Keratinocyte (primary cell): Measurements from ENCODE around the gene ITGA7. TPM values are rescaled to one million over a fixed set of nuclear protein-coding genes. Genes with fewer than 3 reads are reported as not detected.
A peak's percentile ranks its signal among the peaks of the same experiment; 100 is the strongest.

Experiments
- DNase-seq: peaks from one replicate; pipeline ENCODE4 v3.0.0-alpha.2; 2011; ENCODE audit warnings: low read depth, missing footprints, low spot score
- FAIRE-seq: peaks from 2 replicates; lab custom pipeline; 2011; peaks lifted over from hg19 to GRCh38; lab: Jason Lieb, UNC
- H2AFZ ChIP-seq: 2 replicates; pipeline ENCODE4 v1.6.0; 2012; ENCODE audit warnings: low read length, control low read depth, inconsistent platforms; ENCODE audit not compliant: control insufficient read depth
- H3K27ac ChIP-seq: 2 replicates; pipeline ENCODE4 v1.5.1; 2011; ENCODE audit warnings: low read length; ENCODE audit not compliant: control insufficient read depth, insufficient read depth
- H3K27me3 ChIP-seq: 3 replicates; pipeline ENCODE4 v1.6.0; 2011; ENCODE audit warnings: low read length; ENCODE audit not compliant: control insufficient read depth, insufficient read depth; ENCODE audit errors: extremely low read depth
- H3K36me3 ChIP-seq, 2 experiments: 2 replicates in 1 of 2; 3 replicates in 1 of 2; pipeline ENCODE4 v1.5.1; 2011; ENCODE audit warnings: low read length in 2 of 2, mild to moderate bottlenecking in 1 of 2; ENCODE audit not compliant: control insufficient read depth in 2 of 2, insufficient read depth in 2 of 2; ENCODE audit errors: extremely low read depth in 1 of 2
- H3K4me1 ChIP-seq: 3 replicates; pipeline ENCODE4 v1.5.1; 2011; ENCODE audit warnings: low read length; ENCODE audit not compliant: control insufficient read depth, insufficient read depth; ENCODE audit errors: extremely low read depth
- H3K4me2 ChIP-seq: 3 replicates; pipeline ENCODE4 v1.6.0; 2011; ENCODE audit warnings: low read depth, low read length; ENCODE audit not compliant: control insufficient read depth, insufficient read depth; ENCODE audit errors: extremely low read depth
- H3K4me3 ChIP-seq, 3 experiments: fragments of 200-600 bp in 1 of 3; sonication (generic) in 1 of 3; 2 replicates in 2 of 3; 3 replicates in 1 of 3; pipeline ENCODE4 v1.5.1; 2011 to 2016; ENCODE audit warnings: low read length in 3 of 3, mild to moderate bottlenecking in 3 of 3, control low read depth in 2 of 3, inconsistent platforms in 1 of 3, low read depth in 1 of 3, mixed read lengths in 1 of 3, mixed run types in 1 of 3, moderate library complexity in 1 of 3; ENCODE audit not compliant: control insufficient read depth in 2 of 3, insufficient read depth in 2 of 3; ENCODE audit errors: extremely low read depth in 1 of 3
- H3K79me2 ChIP-seq: 2 replicates; pipeline ENCODE4 v1.6.0; 2012; ENCODE audit warnings: low read length; ENCODE audit not compliant: control insufficient read depth, insufficient read depth
- H3K9ac ChIP-seq: 3 replicates; pipeline ENCODE4 v1.6.0; 2011; ENCODE audit warnings: low read length; ENCODE audit not compliant: control insufficient read depth, insufficient read depth; ENCODE audit errors: extremely low read depth
- H3K9me1 ChIP-seq: 3 replicates; pipeline ENCODE4 v1.6.0; 2011; ENCODE audit warnings: low read length; ENCODE audit not compliant: control insufficient read depth, insufficient read depth; ENCODE audit errors: extremely low read depth
- H3K9me3 ChIP-seq: 2 replicates; pipeline ENCODE4 v1.5.1; 2012; ENCODE audit warnings: low read depth, low read length; ENCODE audit not compliant: control insufficient read depth
- H4K20me1 ChIP-seq: 3 replicates; pipeline ENCODE4 v1.6.0; 2011; ENCODE audit warnings: low read length; ENCODE audit not compliant: control insufficient read depth, insufficient read depth; ENCODE audit errors: extremely low read depth
- EZH2 ChIP-seq: IDR thresholded peaks from one replicate; pipeline ENCODE4 v1.6.1; 2012; ENCODE audit warnings: inconsistent platforms, mild to moderate bottlenecking, low read length, moderate library complexity
- dilution Hi-C: fragments of 300-500 bp; cut with MboI; formaldehyde crosslinking; loops from one replicate; pipeline ENCODE4 v1.7.0; 2020; ENCODE audit warnings: low sequenced_read_pairs; ENCODE audit not compliant: extremely low pct_ligation_motif_present
- polyA plus RNA-seq, 5 experiments: library from polyadenylated mRNA; depleted of rRNA in 3 of 5; stranded (reverse) in 3 of 5; stranded (forward) in 1 of 5; unstranded in 1 of 5; fragments of >200 nt; gene quantifications; 1 replicate in 1 of 5; 2 replicates in 3 of 5; 3 replicates in 1 of 5; pipeline versions ENCODE4 v1.2.1 to v1.2.3, GENCODE V29; 2011 to 2012; ENCODE audit warnings: missing spikeins in 2 of 5, low read depth in 1 of 5, low replicate concordance in 1 of 5
- TF ChIP-seq, protein P1 (sequence below), 3 experiments: IDR thresholded peaks in 1 of 3; conservative IDR thresholded peaks in 1 of 3; optimal IDR thresholded peaks in 1 of 3; 2 replicates in 2 of 3; 3 replicates in 1 of 3; pipeline versions ENCODE3 to v1.5.1; 2011; ENCODE audit warnings: low read length in 3 of 3, mild to moderate bottlenecking in 3 of 3, moderate library complexity in 2 of 3, control low read depth in 1 of 3, inconsistent platforms in 1 of 3; ENCODE audit not compliant: insufficient read depth in 2 of 3; ENCODE audit errors: extremely low read depth in 1 of 3

The ITGA7 gene
- polyA plus RNA-seq, 1 donor (not counting 4 experiments of a cell fraction or from before 2014, with no cell fraction given): 0.04 TPM

- Histone ChIP-seq H3K9me3 (no peaks in the 10 kb centered on the region), H3K36me3 (no peaks in the 10 kb centered on the region), H4K20me1 (no peaks in the 10 kb centered on the region), H3K4me1 (no peaks in the 10 kb centered on the region), H3K4me3 (peak overlapping the region in 1 of 3 experiments; percentile 31), H3K27ac (no peak overlapping the region), H3K27me3 (peaks cover 47% of the 10 kb centered on the region), H3K9me1 (no peaks in the 10 kb centered on the region), H3K4me2 (peak overlapping the region; percentile 45), H3K9ac (no peak overlapping the region), H3K79me2 (no peaks in the 10 kb centered on the region), H2AFZ (no peak overlapping the region)
- FAIRE-seq (no peak), DNase-seq (no peak)
- dilution Hi-C loops: no loop called here
- TF ChIP-seq EZH2: peak; percentile 40
- TF ChIP-seq, protein P1, sequence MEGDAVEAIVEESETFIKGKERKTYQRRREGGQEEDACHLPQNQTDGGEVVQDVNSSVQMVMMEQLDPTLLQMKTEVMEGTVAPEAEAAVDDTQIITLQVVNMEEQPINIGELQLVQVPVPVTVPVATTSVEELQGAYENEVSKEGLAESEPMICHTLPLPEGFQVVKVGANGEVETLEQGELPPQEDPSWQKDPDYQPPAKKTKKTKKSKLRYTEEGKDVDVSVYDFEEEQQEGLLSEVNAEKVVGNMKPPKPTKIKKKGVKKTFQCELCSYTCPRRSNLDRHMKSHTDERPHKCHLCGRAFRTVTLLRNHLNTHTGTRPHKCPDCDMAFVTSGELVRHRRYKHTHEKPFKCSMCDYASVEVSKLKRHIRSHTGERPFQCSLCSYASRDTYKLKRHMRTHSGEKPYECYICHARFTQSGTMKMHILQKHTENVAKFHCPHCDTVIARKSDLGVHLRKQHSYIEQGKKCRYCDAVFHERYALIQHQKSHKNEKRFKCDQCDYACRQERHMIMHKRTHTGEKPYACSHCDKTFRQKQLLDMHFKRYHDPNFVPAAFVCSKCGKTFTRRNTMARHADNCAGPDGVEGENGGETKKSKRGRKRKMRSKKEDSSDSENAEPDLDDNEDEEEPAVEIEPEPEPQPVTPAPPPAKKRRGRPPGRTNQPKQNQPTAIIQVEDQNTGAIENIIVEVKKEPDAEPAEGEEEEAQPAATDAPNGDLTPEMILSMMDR (optimal IDR thresholded peaks at IDR 0.05 in 1 of 3, IDR thresholded peaks at IDR 0.05 in 1 of 3, conservative IDR thresholded peaks at IDR 0.05 in 1 of 3; ENCODE audit: extremely low read depth in 1 of 3, insufficient read depth in 2 of 3, low read length in 3 of 3): no peak
These were observed 459 bp downstream of the ITGA7 start for GRCh38 chr12:55707219-55707671.

GRCh38 chr12:55706568-55707218, 1.0 kb downstream of the ITGA7 start:
- no peak for FAIRE-seq
- H4K20me1 ChIP-seq: no peaks in the 10 kb centered on the region
- no peaks in the 10 kb centered on the region for H3K79me2 ChIP-seq
- peaks cover 42% of the 10 kb centered on the region for H3K27me3 ChIP-seq
- DNase-seq: no peak
- no peaks in the 10 kb centered on the region for H3K9me3 ChIP-seq
- no peak overlapping the region for H3K27ac ChIP-seq
- H3K9ac ChIP-seq: no peak overlapping the region
- no peak overlapping the region for H3K4me2 ChIP-seq
- no peaks in the 10 kb centered on the region for H3K9me1 ChIP-seq
- no peak overlapping the region for H2AFZ ChIP-seq
- dilution Hi-C loops: no loop called here
- no peaks in the 10 kb centered on the region for H3K4me1 ChIP-seq
- no peaks in the 10 kb centered on the region for H3K36me3 ChIP-seq
- H3K4me3 ChIP-seq: no peak overlapping the region
- no peak for TF ChIP-seq EZH2
- TF ChIP-seq, protein P1 (optimal IDR thresholded peaks at IDR 0.05 in 1 of 3, IDR thresholded peaks at IDR 0.05 in 1 of 3, conservative IDR thresholded peaks at IDR 0.05 in 1 of 3; ENCODE audit: extremely low read depth in 1 of 3, insufficient read depth in 2 of 3, low read length in 3 of 3): no peak
